LNCAP (cell line): ENCODE results near the gene TECRL.

ENCODE experiments used
- TF ChIP-seq, protein P1 (sequence below): fragments of 450-650 bp; IDR thresholded peaks from 2 replicates; pipeline ENCODE4 v1.5.1; 2017; ENCODE audit warnings: mild to moderate bottlenecking

Gene TECRL

DNA sequence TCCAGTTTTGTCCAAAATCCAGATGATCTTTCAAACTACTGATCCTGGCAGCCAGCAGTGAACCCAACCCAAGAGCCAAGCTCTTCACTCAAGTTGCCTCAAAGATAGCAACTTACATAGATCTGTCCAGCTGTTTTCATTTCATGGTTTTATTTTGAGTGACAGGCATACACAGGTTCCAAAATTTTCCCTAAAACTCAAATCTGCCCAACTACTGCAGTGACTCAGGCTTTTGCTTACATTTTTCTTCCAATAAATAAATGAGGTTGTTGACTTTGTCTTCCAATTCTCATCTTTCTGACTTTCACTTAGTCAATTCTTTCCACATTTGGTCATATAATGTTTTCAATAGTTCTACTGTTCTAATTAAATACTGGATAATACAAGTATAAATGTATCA is 158.8 kb downstream of the TECRL start:
- TF ChIP-seq, protein P1, sequence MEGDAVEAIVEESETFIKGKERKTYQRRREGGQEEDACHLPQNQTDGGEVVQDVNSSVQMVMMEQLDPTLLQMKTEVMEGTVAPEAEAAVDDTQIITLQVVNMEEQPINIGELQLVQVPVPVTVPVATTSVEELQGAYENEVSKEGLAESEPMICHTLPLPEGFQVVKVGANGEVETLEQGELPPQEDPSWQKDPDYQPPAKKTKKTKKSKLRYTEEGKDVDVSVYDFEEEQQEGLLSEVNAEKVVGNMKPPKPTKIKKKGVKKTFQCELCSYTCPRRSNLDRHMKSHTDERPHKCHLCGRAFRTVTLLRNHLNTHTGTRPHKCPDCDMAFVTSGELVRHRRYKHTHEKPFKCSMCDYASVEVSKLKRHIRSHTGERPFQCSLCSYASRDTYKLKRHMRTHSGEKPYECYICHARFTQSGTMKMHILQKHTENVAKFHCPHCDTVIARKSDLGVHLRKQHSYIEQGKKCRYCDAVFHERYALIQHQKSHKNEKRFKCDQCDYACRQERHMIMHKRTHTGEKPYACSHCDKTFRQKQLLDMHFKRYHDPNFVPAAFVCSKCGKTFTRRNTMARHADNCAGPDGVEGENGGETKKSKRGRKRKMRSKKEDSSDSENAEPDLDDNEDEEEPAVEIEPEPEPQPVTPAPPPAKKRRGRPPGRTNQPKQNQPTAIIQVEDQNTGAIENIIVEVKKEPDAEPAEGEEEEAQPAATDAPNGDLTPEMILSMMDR = no peak

DNA sequence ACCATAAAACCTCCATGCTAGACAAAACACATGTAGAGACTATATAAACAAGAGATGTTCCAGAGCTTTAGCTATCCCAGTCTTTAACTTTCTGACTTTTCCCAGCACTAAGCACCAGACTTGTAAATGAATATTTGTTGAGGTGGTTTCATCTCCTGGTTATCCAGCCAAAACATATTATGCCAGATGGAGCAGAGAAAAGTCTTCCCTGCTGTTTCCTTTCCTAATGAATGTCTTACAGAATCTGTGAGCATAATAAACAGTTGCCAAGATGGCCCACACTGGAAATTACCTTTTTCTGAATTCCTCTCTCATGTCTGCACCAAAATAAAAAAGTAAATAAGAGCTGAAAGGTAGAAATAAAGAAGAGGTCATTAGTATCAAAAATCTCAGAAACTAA is 159.2 kb downstream of the TECRL start:
- TF ChIP-seq, protein P1 = no peak

DNA sequence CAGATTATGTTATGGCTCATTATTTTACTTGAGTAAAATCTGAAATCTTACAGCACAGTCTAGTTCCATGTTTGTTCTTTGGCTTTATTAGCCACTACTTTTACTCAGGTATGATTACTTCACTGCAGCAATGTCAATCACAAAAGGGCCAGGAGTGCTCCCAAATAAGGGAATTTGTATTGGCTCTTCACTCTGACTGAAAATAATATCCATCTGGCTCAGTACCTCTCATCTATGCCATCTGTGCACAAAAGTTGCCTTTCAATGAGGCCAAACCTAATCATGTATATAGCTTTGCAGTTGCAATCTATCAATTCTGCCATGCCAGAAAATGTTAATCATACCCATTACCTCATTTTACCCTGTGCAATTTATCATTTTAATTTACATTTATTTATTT is 161.1 kb downstream of the TECRL start:
- TF ChIP-seq, protein P1 = no peak

DNA sequence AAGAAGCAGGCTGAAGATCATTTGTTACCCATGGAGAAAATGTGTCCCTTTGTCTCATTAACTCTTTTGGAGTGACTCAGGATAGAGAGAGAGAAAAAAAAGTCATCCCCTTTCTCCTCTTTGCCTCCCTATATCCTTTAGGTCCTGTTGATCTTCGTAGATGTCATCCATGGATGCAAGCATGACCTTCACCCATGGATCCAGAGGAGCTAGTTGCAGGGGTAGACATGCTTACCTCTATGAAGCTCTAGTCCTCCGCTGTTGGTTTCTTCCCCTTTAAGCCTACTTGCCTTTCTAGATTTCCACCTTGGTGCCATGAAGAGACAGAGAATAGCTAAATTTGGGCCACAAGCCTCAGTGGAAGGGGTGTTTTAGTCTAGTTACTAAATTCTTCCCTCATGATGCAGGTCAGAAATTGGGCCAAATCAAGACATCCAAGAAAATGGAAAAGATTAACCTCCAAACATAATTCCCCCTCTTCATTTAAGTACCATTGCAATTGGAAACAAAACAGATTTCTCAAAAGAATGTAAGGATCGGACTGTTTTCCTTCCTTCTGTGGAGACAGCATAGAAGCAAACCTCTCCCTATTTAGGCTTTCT is 178.4 kb downstream of the TECRL start:
- TF ChIP-seq, protein P1 = no peak
